MM.1S (cell line): Measurements from ENCODE around the gene SRRM3.

Experiments
- CTCF ChIP-seq: fragments of 300-600 bp; sonication (generic); IDR thresholded peaks from 2 replicates; pipeline ENCODE4 v1.5.1; 2016; ENCODE audit warnings: antibody characterized with exemption, low read length, mixed read lengths
- EZH2 ChIP-seq: fragments of 300-600 bp; sonication (generic); optimal IDR thresholded peaks from 2 replicates; pipeline ENCODE3; 2017; ENCODE audit warnings: low read depth, mild to moderate bottlenecking, antibody characterized with exemption, low read length, mixed read lengths
- EZH2phosphoT487 ChIP-seq: fragments of 300-600 bp; sonication (generic); IDR thresholded peaks from 2 replicates; pipeline ENCODE4 v1.6.1; 2018; ENCODE audit warnings: antibody characterized with exemption, low read length

- no peak for TF ChIP-seq CTCF
- TF ChIP-seq EZH2 = no peak
- no peak for TF ChIP-seq EZH2phosphoT487
Measured at GRCh38 chr7:76234931-76235441, 33.3 kb downstream of the SRRM3 start.
